Nephron (organoid): ENCODE measurements around the gene TECPR2.

Experiments
- H3K27ac Mint-ChIP-seq, 3 experiments: 2 replicates each; pipeline ENCODE4 v1.8.0; 2020; ENCODE audit warnings: mixed read lengths in 3 of 3, mild to moderate bottlenecking in 2 of 3, moderate library complexity in 1 of 3
- H3K27me3 Mint-ChIP-seq: 2 replicates; pipeline ENCODE4 v1.8.0; 2021; ENCODE audit warnings: low read depth, mild to moderate bottlenecking, moderate library complexity, mixed read lengths
- H3K36me3 Mint-ChIP-seq: 2 replicates; pipeline ENCODE4 v1.8.0; 2020; ENCODE audit warnings: low read depth, mixed read lengths
- H3K4me1 Mint-ChIP-seq: 2 replicates; pipeline ENCODE4 v1.8.0; 2020; ENCODE audit warnings: mixed read lengths
- H3K4me3 Mint-ChIP-seq, 3 experiments: 2 replicates each; pipeline ENCODE4 v1.8.0; 2020; ENCODE audit warnings: mild to moderate bottlenecking in 3 of 3, mixed read lengths in 3 of 3, moderate library complexity in 2 of 3
- H3K9me3 Mint-ChIP-seq: 2 replicates; pipeline ENCODE4 v1.8.0; 2020; ENCODE audit warnings: mixed read lengths
- TF ChIP-seq, protein P1 (sequence below), 3 experiments: fragments of 200-600 bp; sonication (generic); IDR thresholded peaks; one replicate each; pipeline ENCODE4 v1.5.0; 2021; ENCODE audit warnings: antibody characterized with exemption in 3 of 3; ENCODE audit not compliant: unreplicated experiment in 3 of 3

The TECPR2 gene

GRCh38 chr14:102407258-102407657 is 44.5 kb downstream of the TECPR2 start:
- Mint-ChIP-seq H3K4me3 (no peak overlapping the region), H3K27me3 (no peaks in the 10 kb centered on the region), H3K27ac (no peak overlapping the region), H3K4me1 (no peaks in the 10 kb centered on the region), H3K36me3 (peaks cover 55% of the 10 kb centered on the region), H3K9me3 (peaks cover 14% of the 10 kb centered on the region)
- TF ChIP-seq, protein P1, sequence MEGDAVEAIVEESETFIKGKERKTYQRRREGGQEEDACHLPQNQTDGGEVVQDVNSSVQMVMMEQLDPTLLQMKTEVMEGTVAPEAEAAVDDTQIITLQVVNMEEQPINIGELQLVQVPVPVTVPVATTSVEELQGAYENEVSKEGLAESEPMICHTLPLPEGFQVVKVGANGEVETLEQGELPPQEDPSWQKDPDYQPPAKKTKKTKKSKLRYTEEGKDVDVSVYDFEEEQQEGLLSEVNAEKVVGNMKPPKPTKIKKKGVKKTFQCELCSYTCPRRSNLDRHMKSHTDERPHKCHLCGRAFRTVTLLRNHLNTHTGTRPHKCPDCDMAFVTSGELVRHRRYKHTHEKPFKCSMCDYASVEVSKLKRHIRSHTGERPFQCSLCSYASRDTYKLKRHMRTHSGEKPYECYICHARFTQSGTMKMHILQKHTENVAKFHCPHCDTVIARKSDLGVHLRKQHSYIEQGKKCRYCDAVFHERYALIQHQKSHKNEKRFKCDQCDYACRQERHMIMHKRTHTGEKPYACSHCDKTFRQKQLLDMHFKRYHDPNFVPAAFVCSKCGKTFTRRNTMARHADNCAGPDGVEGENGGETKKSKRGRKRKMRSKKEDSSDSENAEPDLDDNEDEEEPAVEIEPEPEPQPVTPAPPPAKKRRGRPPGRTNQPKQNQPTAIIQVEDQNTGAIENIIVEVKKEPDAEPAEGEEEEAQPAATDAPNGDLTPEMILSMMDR (IDR thresholded peaks at IDR 0.05; ENCODE audit: unreplicated experiment in 3 of 3) = no peak

- no peaks in the 10 kb centered on the region for H3K4me1 Mint-ChIP-seq
- H3K36me3 Mint-ChIP-seq = peaks cover 40% of the 10 kb centered on the region
- H3K9me3 Mint-ChIP-seq = no peaks in the 10 kb centered on the region
- no peaks in the 10 kb centered on the region for H3K27me3 Mint-ChIP-seq
- TF ChIP-seq, protein P1 (IDR thresholded peaks at IDR 0.05; ENCODE audit: unreplicated experiment in 3 of 3) = no peak
- H3K4me3 Mint-ChIP-seq = no peak overlapping the region
- no peak overlapping the region for H3K27ac Mint-ChIP-seq
Measured at GRCh38 chr14:102408724-102409123, 46.0 kb downstream of the TECPR2 start.

DNA sequence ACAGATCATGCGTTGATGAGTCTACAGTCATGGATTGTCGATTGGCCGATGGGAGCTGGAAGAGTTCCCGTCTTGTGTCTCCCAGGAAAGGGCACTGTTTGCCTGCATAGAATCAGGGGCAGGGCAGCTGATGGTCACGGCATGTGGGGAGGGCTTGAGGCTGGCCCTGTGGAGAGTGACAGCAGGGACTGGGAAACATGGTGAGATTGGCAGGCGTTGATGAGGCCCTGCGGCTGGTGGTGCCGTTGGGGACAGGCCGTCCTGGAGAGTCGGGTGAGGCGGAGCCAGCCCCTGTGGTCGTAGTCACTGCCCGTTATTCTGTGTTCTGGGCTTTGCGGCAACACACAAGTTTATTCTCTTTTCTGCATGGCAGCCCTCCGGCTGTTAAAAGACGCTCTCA is 52.9 kb downstream of the TECPR2 start:
- H3K9me3 Mint-ChIP-seq = no peaks in the 10 kb centered on the region
- H3K4me3 Mint-ChIP-seq = no peak overlapping the region
- no peak overlapping the region for H3K27ac Mint-ChIP-seq
- H3K36me3 Mint-ChIP-seq = peaks cover 24% of the 10 kb centered on the region
- H3K27me3 Mint-ChIP-seq = no peaks in the 10 kb centered on the region
- peaks cover 5% of the 10 kb centered on the region for H3K4me1 Mint-ChIP-seq
- TF ChIP-seq, protein P1 (IDR thresholded peaks at IDR 0.05; ENCODE audit: unreplicated experiment in 3 of 3) = no peak

DNA sequence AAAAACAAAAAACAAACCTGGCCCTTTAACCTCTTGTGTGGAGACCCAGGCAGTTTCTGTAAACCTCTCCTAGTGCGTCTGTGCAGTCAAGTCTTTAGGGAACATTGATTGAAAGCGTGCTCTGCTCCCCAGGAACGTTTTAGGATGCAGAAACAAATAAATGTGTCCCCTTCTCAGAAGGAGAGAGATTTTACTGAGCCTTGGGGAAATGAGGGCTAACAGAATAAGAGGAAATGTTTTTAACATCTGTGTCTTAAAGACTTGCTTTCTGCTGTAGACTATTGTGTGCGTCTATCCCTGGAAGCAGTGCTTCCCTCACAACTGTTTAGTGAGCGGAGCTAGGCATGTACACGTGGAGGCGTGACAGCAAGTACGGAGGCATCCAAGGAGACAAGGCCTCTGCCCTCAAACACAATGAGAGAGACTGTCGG is 54.3 kb downstream of the TECPR2 start:
- Mint-ChIP-seq H3K9me3 (no peaks in the 10 kb centered on the region), H3K27me3 (no peaks in the 10 kb centered on the region), H3K4me3 (no peak overlapping the region), H3K36me3 (peaks cover 20% of the 10 kb centered on the region), H3K27ac (peak overlapping the region; percentile 5 to 89 (median 29)), H3K4me1 (peaks cover 5% of the 10 kb centered on the region)
- TF ChIP-seq, protein P1 (IDR thresholded peaks at IDR 0.05; ENCODE audit: unreplicated experiment in 3 of 3) = no peak

DNA sequence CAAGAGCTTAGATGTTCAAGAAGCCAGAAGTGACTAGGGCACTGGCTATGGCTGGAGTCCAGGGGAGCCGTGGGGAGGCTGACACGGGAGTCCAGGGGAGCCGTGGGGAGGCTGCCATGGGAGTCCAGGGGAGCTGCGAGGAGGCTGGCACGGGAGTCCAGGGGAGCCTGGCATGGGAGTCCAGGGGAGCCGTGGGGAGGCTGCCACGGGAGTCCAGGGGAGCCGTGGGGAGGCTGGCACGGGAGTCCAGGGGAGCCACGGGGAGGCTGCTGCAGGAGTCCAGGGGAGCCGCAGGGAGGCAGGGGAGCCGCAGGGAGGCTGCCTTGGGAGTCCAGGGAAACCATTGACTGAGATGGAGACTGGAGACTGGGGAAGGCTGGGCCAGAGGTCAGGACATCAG is 54.9 kb downstream of the TECPR2 start:
- Mint-ChIP-seq H3K36me3 (peaks cover 21% of the 10 kb centered on the region), H3K9me3 (no peaks in the 10 kb centered on the region), H3K27me3 (no peaks in the 10 kb centered on the region), H3K4me3 (no peak overlapping the region), H3K4me1 (peaks cover 5% of the 10 kb centered on the region), H3K27ac (peak overlapping the region in 1 of 3 experiments; percentile 89)
- TF ChIP-seq, protein P1 (IDR thresholded peaks at IDR 0.05; ENCODE audit: unreplicated experiment in 3 of 3) = no peak

- peaks cover 24% of the 10 kb centered on the region for H3K36me3 Mint-ChIP-seq
- H3K4me3 Mint-ChIP-seq = no peak overlapping the region
- TF ChIP-seq, protein P1 (IDR thresholded peaks at IDR 0.05; ENCODE audit: unreplicated experiment in 3 of 3) = no peak
Measured at GRCh38 chr14:102418169-102418852, 55.6 kb downstream of the TECPR2 start.

More at GRCh38 chr14:102418169-102418852, 55.6 kb downstream of the TECPR2 start:
- H3K9me3 Mint-ChIP-seq = no peaks in the 10 kb centered on the region
- H3K27ac Mint-ChIP-seq = peak overlapping the region in 1 of 3 experiments; percentile 42
- H3K27me3 Mint-ChIP-seq = no peaks in the 10 kb centered on the region
- H3K4me1 Mint-ChIP-seq = peaks cover 5% of the 10 kb centered on the region
